GM12875 (cell line): ENCODE data around the gene KIFC3.
"Not testable (repeated sequence)": the region's sequence is repeated elsewhere in the genome, so short reads cannot be mapped to it uniquely, and the experiment has no call there.

Experiments
- H3K4me3 ChIP-seq: one replicate; pipeline ENCODE4 v1.5.1; 2011; ENCODE audit warnings: low read depth, low read length, control low read depth
- TF ChIP-seq, protein P1 (sequence below): IDR thresholded peaks from 2 replicates; pipeline ENCODE4 v1.5.1; 2011; ENCODE audit warnings: low read depth, mild to moderate bottlenecking, control low read depth, inconsistent platforms, low read length, moderate library complexity, borderline replicate concordance; ENCODE audit not compliant: insufficient read depth

KIFC3 gene

DNA sequence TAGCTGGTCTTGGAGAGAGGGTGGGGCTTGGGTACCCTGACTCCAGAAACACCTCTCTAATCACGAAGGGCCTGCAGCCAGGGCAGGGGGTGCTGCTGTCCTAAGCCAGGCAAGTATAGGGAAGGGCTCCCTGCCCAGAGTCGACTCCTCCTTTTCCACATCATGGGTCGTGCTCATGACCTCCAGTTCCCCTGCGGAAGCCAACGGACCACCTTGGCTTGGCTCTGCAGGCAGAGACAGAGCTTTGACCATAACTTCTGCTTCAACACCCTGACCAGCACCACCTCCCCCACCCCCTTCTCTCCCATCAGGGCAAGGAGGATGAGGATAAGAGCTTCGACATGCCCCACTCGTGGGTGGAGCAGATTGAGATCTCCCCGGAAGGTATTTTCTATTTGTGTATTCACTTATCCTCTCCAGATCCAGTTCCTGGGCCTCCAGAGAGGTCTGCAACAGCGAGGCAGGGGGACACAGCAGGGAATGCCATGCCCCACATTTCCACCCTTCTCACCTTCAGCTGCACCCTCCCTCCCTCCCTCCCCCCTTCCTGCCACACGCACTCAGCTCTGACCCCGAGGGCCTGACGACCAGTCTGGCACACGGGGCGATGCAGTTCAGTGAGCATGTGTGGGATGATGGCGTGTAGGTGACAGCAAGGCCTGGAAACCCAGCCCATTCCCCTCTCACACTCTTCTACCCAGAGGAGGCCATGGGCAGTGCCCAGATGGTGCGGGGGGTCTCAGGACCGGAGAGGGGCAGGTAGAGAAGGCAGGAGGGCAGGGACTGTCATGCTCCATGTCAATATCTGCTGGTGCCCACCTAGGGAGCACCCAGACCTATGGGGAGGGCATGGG, 80.7 kb downstream of the KIFC3 start:
- TF ChIP-seq, protein P1, sequence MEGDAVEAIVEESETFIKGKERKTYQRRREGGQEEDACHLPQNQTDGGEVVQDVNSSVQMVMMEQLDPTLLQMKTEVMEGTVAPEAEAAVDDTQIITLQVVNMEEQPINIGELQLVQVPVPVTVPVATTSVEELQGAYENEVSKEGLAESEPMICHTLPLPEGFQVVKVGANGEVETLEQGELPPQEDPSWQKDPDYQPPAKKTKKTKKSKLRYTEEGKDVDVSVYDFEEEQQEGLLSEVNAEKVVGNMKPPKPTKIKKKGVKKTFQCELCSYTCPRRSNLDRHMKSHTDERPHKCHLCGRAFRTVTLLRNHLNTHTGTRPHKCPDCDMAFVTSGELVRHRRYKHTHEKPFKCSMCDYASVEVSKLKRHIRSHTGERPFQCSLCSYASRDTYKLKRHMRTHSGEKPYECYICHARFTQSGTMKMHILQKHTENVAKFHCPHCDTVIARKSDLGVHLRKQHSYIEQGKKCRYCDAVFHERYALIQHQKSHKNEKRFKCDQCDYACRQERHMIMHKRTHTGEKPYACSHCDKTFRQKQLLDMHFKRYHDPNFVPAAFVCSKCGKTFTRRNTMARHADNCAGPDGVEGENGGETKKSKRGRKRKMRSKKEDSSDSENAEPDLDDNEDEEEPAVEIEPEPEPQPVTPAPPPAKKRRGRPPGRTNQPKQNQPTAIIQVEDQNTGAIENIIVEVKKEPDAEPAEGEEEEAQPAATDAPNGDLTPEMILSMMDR: no peak
- H3K4me3 ChIP-seq: no peak overlapping the region

GRCh38 chr16:57720142-57720575, 82.1 kb downstream of the KIFC3 start:
- no peak overlapping the region for H3K4me3 ChIP-seq
- TF ChIP-seq, protein P1: peak; percentile 72

DNA sequence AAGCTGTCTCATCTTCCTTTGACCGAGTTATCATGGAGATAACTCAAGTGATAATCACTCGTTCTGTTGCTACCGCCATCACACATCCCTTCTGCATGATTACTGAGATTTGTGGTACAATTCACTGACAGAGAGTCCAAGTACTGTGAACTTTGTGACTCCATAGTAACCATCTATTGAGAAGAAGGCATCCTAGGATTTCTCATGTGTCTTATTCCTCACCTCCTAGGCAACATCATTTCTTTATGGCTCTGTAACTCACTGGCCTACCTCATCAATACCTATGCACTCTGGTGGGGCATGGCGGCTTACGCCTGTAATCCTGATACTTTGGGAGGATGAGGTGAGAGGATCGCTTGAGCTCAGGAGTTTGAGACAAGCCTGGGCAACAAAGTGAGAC, 88.2 kb downstream of the KIFC3 start:
- TF ChIP-seq, protein P1: no peak
- no peak overlapping the region for H3K4me3 ChIP-seq

- no peak overlapping the region for H3K4me3 ChIP-seq
- TF ChIP-seq, protein P1: no peak
Observed at GRCh38 chr16:57713596-57713995, 88.7 kb downstream of the KIFC3 start.

DNA sequence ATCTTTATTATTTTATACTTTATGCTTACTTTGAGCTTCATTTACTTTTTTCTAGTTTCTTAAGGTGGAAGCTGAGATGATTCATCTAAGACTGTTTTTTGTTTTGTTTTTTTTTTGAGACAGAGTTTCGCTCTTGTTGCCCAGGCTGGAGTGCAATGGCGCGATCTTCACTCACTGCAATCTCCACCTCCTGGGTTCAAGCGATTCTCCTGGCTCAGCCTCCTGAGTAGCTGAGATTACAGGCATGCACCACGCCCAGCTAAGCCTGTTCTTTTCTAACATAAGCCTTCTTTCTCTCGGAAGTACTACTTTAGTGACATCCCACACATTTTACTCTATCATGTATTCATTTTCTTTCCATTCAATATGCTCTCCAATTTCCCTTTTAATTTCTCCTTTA, 89.7 kb downstream of the KIFC3 start:
- not testable (repeated sequence) for H3K4me3 ChIP-seq

- H3K4me3 ChIP-seq: no peak overlapping the region
- TF ChIP-seq, protein P1: no peak
Observed at GRCh38 chr16:57711993-57712392, 90.3 kb downstream of the KIFC3 start.

DNA sequence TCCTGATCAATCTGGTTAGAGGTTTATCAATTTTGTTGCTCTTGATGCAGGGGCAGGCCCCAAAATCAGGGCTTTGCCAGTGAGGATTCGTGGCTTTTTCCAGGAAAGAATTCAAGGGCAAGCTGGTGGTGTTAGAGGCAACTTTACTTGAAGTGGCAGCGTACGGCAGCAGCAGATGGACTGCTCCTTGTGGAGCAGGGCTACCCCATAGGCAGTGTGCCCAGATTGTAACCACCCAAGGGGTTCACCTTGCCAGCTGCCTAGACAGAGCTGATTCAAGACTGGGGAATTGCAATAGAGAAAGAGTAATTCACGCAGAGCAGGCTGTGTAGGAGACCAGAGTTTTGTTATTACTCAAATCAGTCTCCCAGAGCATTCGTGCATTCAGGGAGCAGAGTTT, 90.9 kb downstream of the KIFC3 start:
- TF ChIP-seq, protein P1: no peak
- no peak overlapping the region for H3K4me3 ChIP-seq
